Stimulated activated CD8-positive, alpha-beta memory T cell treated with anti-CD3 and anti-CD28 coated beads, Interleukin-4, amount 100 ng/mL, for 48 hours (primary cell): ENCODE results near the gene RPS27A.
"Not testable (repeated sequence)": the region's sequence is repeated elsewhere in the genome, so short reads cannot be mapped to it uniquely, and the experiment has no call there.

Experiments
- DNase-seq: peaks from one replicate; pipeline ENCODE4 v3.0.0-alpha.2; 2020

Gene RPS27A

GRCh38 chr2:55239656-55240222 lies 7.3 kb downstream of the RPS27A start:
- no peak for DNase-seq

- not testable (repeated sequence) for DNase-seq
These were observed 9.1 kb downstream of the RPS27A start for GRCh38 chr2:55241582-55241981.

GRCh38 chr2:55242617-55243016 lies 10.1 kb downstream of the RPS27A start:
- no peak for DNase-seq

- DNase-seq = no peak
These were observed 12.9 kb downstream of the RPS27A start for GRCh38 chr2:55245411-55245810.

GRCh38 chr2:55247025-55247424 lies 14.5 kb downstream of the RPS27A start:
- no peak for DNase-seq

- no peak for DNase-seq
These were observed 20.3 kb downstream of the RPS27A start for GRCh38 chr2:55252832-55253231.

GRCh38 chr2:55259586-55259985 lies 27.1 kb downstream of the RPS27A start:
- DNase-seq = not testable (repeated sequence)

- DNase-seq = no peak
These were observed 35.9 kb downstream of the RPS27A start for GRCh38 chr2:55268288-55268906.

- DNase-seq = peak; percentile 96
These were observed 36.6 kb downstream of the RPS27A start, which contains the start of gene MTIF2 for GRCh38 chr2:55268907-55269644. Gene MTIF2, minus strand, starts transcription at chr2:55269231. Its CDS starts 5,373 bp downstream, at chr2:55263858.

- DNase-seq = no peak
These were observed 37.1 kb downstream of the RPS27A start for GRCh38 chr2:55269645-55269990.

GRCh38 chr2:55274346-55274745 lies 41.9 kb downstream of the RPS27A start:
- DNase-seq = not testable (repeated sequence)

GRCh38 chr2:55277310-55277709 lies 44.8 kb downstream of the RPS27A start:
- no peak for DNase-seq

GRCh38 chr2:55279214-55279835 lies 46.8 kb downstream of the RPS27A start:
- not testable (repeated sequence) for DNase-seq

- not testable (repeated sequence) for DNase-seq
These were observed 47.5 kb downstream of the RPS27A start for GRCh38 chr2:55279859-55280424.

GRCh38 chr2:55280851-55281546 lies 48.5 kb downstream of the RPS27A start:
- not testable (repeated sequence) for DNase-seq

- DNase-seq = peak; percentile 90
These were observed 49.8 kb downstream of the RPS27A start for GRCh38 chr2:55282110-55282917.

- DNase-seq = no peak
These were observed 50.6 kb downstream of the RPS27A start for GRCh38 chr2:55283083-55283482.
